ENCODE results near the gene CXCR6.

DNA sequence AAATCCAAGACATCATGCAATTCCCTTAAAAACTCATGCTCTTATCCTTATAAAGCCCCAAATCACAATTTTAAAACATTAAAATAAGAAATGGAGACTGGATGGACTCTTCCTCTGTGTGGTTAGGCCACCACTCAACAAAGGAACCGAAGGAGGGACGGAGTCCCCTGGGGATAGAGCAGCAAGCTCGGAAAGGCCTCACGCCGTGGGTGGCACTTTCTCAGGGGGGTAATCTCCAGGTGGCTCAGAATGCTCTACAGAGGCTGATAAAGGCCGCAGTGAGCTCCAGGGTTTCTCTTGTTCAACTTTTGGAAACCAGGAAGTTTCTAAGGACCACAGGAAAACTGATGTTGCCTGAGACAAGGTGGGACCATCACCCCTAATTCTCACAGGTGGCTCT lies 33.7 kb upstream of the CXCR6 start:
- TF ChIP-seq EZH2 (IDR thresholded peaks at IDR 0.05; ENCODE audit: insufficient read depth, poor library complexity, severe bottlenecking) (no peak), EZH2phosphoT487 (IDR thresholded peaks at IDR 0.05; ENCODE audit: insufficient read depth, low read depth) (no peak)

Data from GM23248 (cell line).